GM18511 (cell line): ENCODE results near the gene CFHR1.
"Not testable (repeated sequence)": the region's sequence is repeated elsewhere in the genome, so short reads cannot be mapped to it uniquely, and the experiment has no call there.

Experiments used
- ATAC-seq: cut with Tn5 transposase; IDR thresholded peaks from one replicate; pipeline ENCODE4 v1.9.1; 2021; ENCODE audit warnings: mild to moderate bottlenecking, moderate library complexity; ENCODE audit not compliant: unreplicated experiment

The CFHR1 gene

GRCh38 chr1:196819531-196819930 is at the start of gene CFHR1:
Gene CFHR1 (plus strand): TSS chr1:196819731. CDS start chr1:196819845, 114 bp downstream.
- ATAC-seq, result not testable (repeated sequence)

- ATAC-seq, result not testable (repeated sequence)
These were observed 49.7 kb upstream of the CFHR1 start for GRCh38 chr1:196769823-196770222.

- no peak for ATAC-seq
These were observed 45.8 kb upstream of the CFHR1 start for GRCh38 chr1:196773713-196774112.

- no peak for ATAC-seq
These were observed 45.4 kb upstream of the CFHR1 start for GRCh38 chr1:196774175-196774574.

- ATAC-seq, result no peak
These were observed 44.9 kb upstream of the CFHR1 start, which contains the start of gene CFHR3 for GRCh38 chr1:196774603-196775002. Gene CFHR3 (plus strand): TSS chr1:196774840. CDS start chr1:196774887, 47 bp downstream.

- ATAC-seq, result no peak
These were observed 41.9 kb upstream of the CFHR1 start for GRCh38 chr1:196777603-196778002.

- ATAC-seq, result no peak
These were observed 40.4 kb upstream of the CFHR1 start for GRCh38 chr1:196779093-196779492.

- ATAC-seq, result not testable (repeated sequence)
These were observed 28.3 kb upstream of the CFHR1 start for GRCh38 chr1:196791252-196791651.

- ATAC-seq, result not testable (repeated sequence)
These were observed 25.4 kb upstream of the CFHR1 start for GRCh38 chr1:196794103-196794502.

- ATAC-seq, result no peak
These were observed 21.6 kb upstream of the CFHR1 start for GRCh38 chr1:196797891-196798290.

GRCh38 chr1:196801920-196802319 is 17.6 kb upstream of the CFHR1 start:
- not testable (repeated sequence) for ATAC-seq

GRCh38 chr1:196808529-196809235 is 10.8 kb upstream of the CFHR1 start:
- no peak for ATAC-seq

GRCh38 chr1:196817442-196817841 is 2.1 kb upstream of the CFHR1 start:
- not testable (repeated sequence) for ATAC-seq

GRCh38 chr1:196827860-196828259 is 8.3 kb downstream of the CFHR1 start:
- not testable (repeated sequence) for ATAC-seq

- ATAC-seq, result not testable (repeated sequence)
These were observed 30.3 kb downstream of the CFHR1 start for GRCh38 chr1:196849613-196850492.

- no peak for ATAC-seq
These were observed 36.5 kb downstream of the CFHR1 start for GRCh38 chr1:196856053-196856452.

GRCh38 chr1:196857188-196857587 is 37.7 kb downstream of the CFHR1 start:
- no peak for ATAC-seq

GRCh38 chr1:196858811-196859210 is 39.3 kb downstream of the CFHR1 start:
- ATAC-seq, result no peak

- ATAC-seq, result no peak
These were observed 40.9 kb downstream of the CFHR1 start for GRCh38 chr1:196860323-196860884.

- no peak for ATAC-seq
These were observed 41.9 kb downstream of the CFHR1 start for GRCh38 chr1:196861429-196861828.

- no peak for ATAC-seq
These were observed 47.4 kb downstream of the CFHR1 start for GRCh38 chr1:196866974-196867373.
